Aorta (tissue), 5 donors: ENCODE results near the gene SLC27A6. TPM values are rescaled to one million over a fixed set of nuclear protein-coding genes. Genes with fewer than 3 reads are reported as not detected.

ENCODE experiments used
- ATAC-seq: fragments of 200-7000 bp; cut with Tn5 transposase; one replicate; pipeline ENCODE4 v1.9.1; 2022; ENCODE audit warnings: moderate library complexity; ENCODE audit not compliant: low FRiP score
- DNase-seq, 2 donors: peaks; one replicate each; pipeline ENCODE4 v3.0.0-alpha.2; 2020
- H3K27ac ChIP-seq, 2 donors: one replicate each; pipeline ENCODE4 v1.5.1; 2013; ENCODE audit warnings: low read length in 2 of 2, mild to moderate bottlenecking in 2 of 2, moderate library complexity in 2 of 2, control low read depth in 1 of 2, inconsistent platforms in 1 of 2, low read depth in 1 of 2
- H3K27me3 ChIP-seq, 2 donors: one replicate each; pipeline ENCODE4 v1.6.1; 2013; ENCODE audit warnings: control low read depth in 1 of 2, low read length in 1 of 2, mild to moderate bottlenecking in 1 of 2, moderate library complexity in 1 of 2; ENCODE audit not compliant: insufficient read depth in 2 of 2, control insufficient read depth in 1 of 2
- H3K36me3 ChIP-seq, 2 donors: one replicate each; pipeline ENCODE4 v1.6.1; 2013; ENCODE audit warnings: control low read depth in 1 of 2, low read length in 1 of 2, mild to moderate bottlenecking in 1 of 2; ENCODE audit not compliant: insufficient read depth in 2 of 2, control insufficient read depth in 1 of 2
- H3K4me1 ChIP-seq, 2 donors: one replicate each; pipeline ENCODE4 v1.6.1; 2013; ENCODE audit warnings: low read length in 2 of 2, control low read depth in 1 of 2, mild to moderate bottlenecking in 1 of 2, moderate library complexity in 1 of 2; ENCODE audit not compliant: insufficient read depth in 2 of 2, control insufficient read depth in 1 of 2
- H3K4me3 ChIP-seq, 2 donors: one replicate each; pipeline ENCODE4 v1.5.1; 2013; ENCODE audit warnings: low read length in 2 of 2, control low read depth in 1 of 2, mild to moderate bottlenecking in 1 of 2
- H3K9me3 ChIP-seq: one replicate; pipeline ENCODE4 v1.6.1; 2013; ENCODE audit warnings: mild to moderate bottlenecking, low read length; ENCODE audit not compliant: control insufficient read depth
- WGBS, 2 donors: extraction: QIAGEN DNeasy Blood & Tissue Kit; methylation state at CpG; one replicate each; pipeline ENCODE4 v1.1.7; 2013; 5-methylcytosine and 5-hydroxymethylcytosine counted together
- intact Hi-C, 2 donors: fragments of 100-400 bp; cut with DNase I; formaldehyde crosslinking; loops; one replicate each; pipeline versions ENCODE4 v1.14.2 to v1.15.0; 2022
- polyA plus RNA-seq, 2 donors: library from polyadenylated mRNA; stranded (reverse); fragments of 200-250 nt; gene quantifications; one replicate each; pipeline ENCODE4 v1.2.3, GENCODE V29; 2013
- total RNA-seq, 2 donors: library from RNA; stranded (reverse); fragmentation: NEBNext Ultra II Directional; extraction: Animal tissue kit (Norgen Biotek cat#: 25700); gene quantifications; one replicate each; pipeline ENCODE4 v1.2.1, GENCODE V29; 2021
- donor health status: healthy with polysubstance abuse.
- donor health status: Bipolar disorder and iron deficiency.
- donor health status: DM: no; HTN: no; CAD: no.
- donor health status: DM: no; HTN: no; CAD: no.
- donor health status: DM: yes; HTN: yes; CAD: no.

The SLC27A6 gene
- total and polyA plus RNA-seq, 4 donors: 0.16 to 0.24 TPM; not detected in 2

DNA sequence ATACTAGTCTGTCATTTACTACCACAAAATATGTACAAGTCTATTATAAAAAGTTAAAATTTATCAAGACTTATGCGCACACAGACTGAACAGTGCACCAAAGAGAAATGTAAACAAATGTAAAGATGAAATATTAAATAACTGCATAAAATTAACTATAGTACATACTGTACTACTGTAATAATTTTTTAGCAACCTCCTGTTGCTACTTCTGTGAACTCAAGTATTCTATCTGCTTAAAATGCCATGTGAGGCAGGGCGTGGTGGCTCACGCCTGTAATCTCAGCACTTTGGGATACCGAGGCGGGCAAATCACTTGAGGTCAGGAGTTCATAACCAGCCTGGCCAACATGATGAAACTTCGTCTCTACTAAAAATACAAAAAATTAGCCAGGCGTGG is 115.5 kb downstream of the SLC27A6 start:
- no peak for DNase-seq
- Histone ChIP-seq H3K36me3 (no peaks in the 10 kb centered on the region), H3K9me3 (no peaks in the 10 kb centered on the region), H3K27ac (no peak overlapping the region), H3K4me3 (no peak overlapping the region), H3K27me3 (no peaks in the 10 kb centered on the region), H3K4me1 (peaks cover 2 to 5% of the 10 kb centered on the region in 2 donors)
- ATAC-seq: no peak
- intact Hi-C loops: no loop called here
- WGBS, 2 donors: 95% methylated on average over 7 of the region's 7 CpGs

- DNase-seq: no peak
- no peaks in the 10 kb centered on the region for H3K9me3 ChIP-seq
- no peak overlapping the region for H3K27ac ChIP-seq
- H3K4me1 ChIP-seq: peaks cover 2 to 5% of the 10 kb centered on the region in 2 donors
- no peaks in the 10 kb centered on the region for H3K27me3 ChIP-seq
- H3K36me3 ChIP-seq: no peaks in the 10 kb centered on the region
- no peak overlapping the region for H3K4me3 ChIP-seq
- intact Hi-C loops: no loop called here
- 89 to 90% methylated on average over 6 of the region's 6 CpGs for WGBS, 2 donors
- no peak for ATAC-seq
Observed at GRCh38 chr5:129082225-129083136, 117.2 kb downstream of the SLC27A6 start.

Other genes starting within 250 kb of the SLC27A6 start
- gene ISOC1, start 129.3 kb downstream of the SLC27A6 start, total RNA-seq: 10 to 100 TPM; 10.1 to 10.3 TPM
- gene ISOC1, start 129.3 kb downstream of the SLC27A6 start, polyA plus RNA-seq: 10 to 100 TPM; 15.2 to 16.8 TPM